GM12878 (cell line): ENCODE measurements around the gene AKAP8. TPM values are rescaled to one million over a fixed set of nuclear protein-coding genes. Genes with fewer than 3 reads are reported as not detected.

ENCODE experiments used
- ETV6 ChIP-seq, 2 experiments: fragments of 450-650 bp in 1 of 2; IDR thresholded peaks in 1 of 2; conservative IDR thresholded peaks in 1 of 2; 2 replicates each; pipeline ENCODE4 v1.6.1; 2014; ENCODE audit warnings: antibody characterized with exemption in 1 of 2, borderline replicate concordance in 1 of 2, low read depth in 1 of 2, mild to moderate bottlenecking in 1 of 2, moderate library complexity in 1 of 2
- FOS ChIP-seq: IDR thresholded peaks from 3 replicates; pipeline ENCODE4 v1.6.1; 2011; ENCODE audit warnings: borderline replicate concordance; ENCODE audit not compliant: insufficient read length; ENCODE audit errors: extremely low read depth
- FOXK2 ChIP-seq: fragments of 450-650 bp; IDR thresholded peaks from 2 replicates; pipeline ENCODE4 v1.6.1; 2017; ENCODE audit warnings: mild to moderate bottlenecking, moderate library complexity
- MXI1 ChIP-seq: fragments of 150-350 bp; IDR thresholded peaks from 2 replicates; pipeline ENCODE4 v1.6.1; 2011; ENCODE audit warnings: low read depth, mild to moderate bottlenecking, inconsistent platforms, low read length, improper control_type of control experiment
- NRF1 ChIP-seq: conservative IDR thresholded peaks from 2 replicates; pipeline ENCODE4 v1.6.1; 2011; ENCODE audit warnings: mild to moderate bottlenecking, low read depth, low read length, improper control_type of control experiment
- SMARCA5 ChIP-seq: fragments of 450-650 bp; IDR thresholded peaks from 2 replicates; pipeline ENCODE4 v1.6.1; 2017; ENCODE audit warnings: mild to moderate bottlenecking
- ZBTB40 ChIP-seq: fragments of 450-650 bp; IDR thresholded peaks from 2 replicates; pipeline ENCODE4 v1.6.1; 2016; ENCODE audit warnings: mild to moderate bottlenecking, moderate library complexity, borderline replicate concordance
- ZNF207 ChIP-seq: fragments of 450-650 bp; IDR thresholded peaks from 2 replicates; pipeline ENCODE4 v1.6.1; 2014; ENCODE audit warnings: antibody characterized with exemption, mild to moderate bottlenecking, borderline replicate concordance
- polyA plus RNA-seq, 11 experiments: library from polyadenylated mRNA; depleted of rRNA in 4 of 11; unstranded in 6 of 11; stranded (reverse) in 5 of 11; fragments of >200 nt; fragmentation: Nextera tagmentation in 4 of 11; fragmentation: Illumina TruSeq in 1 of 11; extraction: Ambion mirVana in 4 of 11; extraction: Trizol in 1 of 11; gene quantifications; 1 replicate in 1 of 11; 2 replicates in 10 of 11; pipeline versions ENCODE4 v1.2.1 to v1.2.3, GENCODE V29; 2011 to 2016; ENCODE audit warnings: inconsistent platforms in 2 of 11, missing spikeins in 2 of 11, low read depth in 1 of 11
- total RNA-seq, 4 experiments: library from RNA; depleted of rRNA in 3 of 4; stranded (reverse); fragments of >200 nt in 3 of 4; fragmentation: Illumina TruSeq in 1 of 4; extraction: Trizol in 1 of 4; gene quantifications; 2 replicates each; pipeline versions ENCODE4 v1.2.1 to v1.2.3, GENCODE V29; 2013 to 2021
- TF ChIP-seq, protein P1 (sequence below): fragments of 450-650 bp; IDR thresholded peaks from 2 replicates; pipeline ENCODE4 v1.6.1; 2017; ENCODE audit warnings: antibody characterized with exemption, mild to moderate bottlenecking, moderate library complexity
- TF ChIP-seq, protein P2 (sequence below): fragments of 450-650 bp; IDR thresholded peaks from 2 replicates; pipeline ENCODE4 v1.6.1; 2017; ENCODE audit warnings: mild to moderate bottlenecking, moderate library complexity
- TF ChIP-seq, protein P3 (sequence below): IDR thresholded peaks from 2 replicates; pipeline ENCODE4 v1.6.1; 2012; ENCODE audit warnings: mild to moderate bottlenecking, low read depth, low read length

The AKAP8 gene
- total and polyA plus RNA-seq, 10 of the 15 experiments (the other 5 are each of a cell fraction or from before 2014, with no cell fraction given): 5.3 to 57.7 (median 20.6) TPM

GRCh38 chr19:15379083-15379998 is at the start of gene AKAP8 (continued):
- TF ChIP-seq, protein P1, sequence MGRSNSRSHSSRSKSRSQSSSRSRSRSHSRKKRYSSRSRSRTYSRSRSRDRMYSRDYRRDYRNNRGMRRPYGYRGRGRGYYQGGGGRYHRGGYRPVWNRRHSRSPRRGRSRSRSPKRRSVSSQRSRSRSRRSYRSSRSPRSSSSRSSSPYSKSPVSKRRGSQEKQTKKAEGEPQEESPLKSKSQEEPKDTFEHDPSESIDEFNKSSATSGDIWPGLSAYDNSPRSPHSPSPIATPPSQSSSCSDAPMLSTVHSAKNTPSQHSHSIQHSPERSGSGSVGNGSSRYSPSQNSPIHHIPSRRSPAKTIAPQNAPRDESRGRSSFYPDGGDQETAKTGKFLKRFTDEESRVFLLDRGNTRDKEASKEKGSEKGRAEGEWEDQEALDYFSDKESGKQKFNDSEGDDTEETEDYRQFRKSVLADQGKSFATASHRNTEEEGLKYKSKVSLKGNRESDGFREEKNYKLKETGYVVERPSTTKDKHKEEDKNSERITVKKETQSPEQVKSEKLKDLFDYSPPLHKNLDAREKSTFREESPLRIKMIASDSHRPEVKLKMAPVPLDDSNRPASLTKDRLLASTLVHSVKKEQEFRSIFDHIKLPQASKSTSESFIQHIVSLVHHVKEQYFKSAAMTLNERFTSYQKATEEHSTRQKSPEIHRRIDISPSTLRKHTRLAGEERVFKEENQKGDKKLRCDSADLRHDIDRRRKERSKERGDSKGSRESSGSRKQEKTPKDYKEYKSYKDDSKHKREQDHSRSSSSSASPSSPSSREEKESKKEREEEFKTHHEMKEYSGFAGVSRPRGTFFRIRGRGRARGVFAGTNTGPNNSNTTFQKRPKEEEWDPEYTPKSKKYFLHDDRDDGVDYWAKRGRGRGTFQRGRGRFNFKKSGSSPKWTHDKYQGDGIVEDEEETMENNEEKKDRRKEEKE: 0 out of 2 replicates have a peak, but pooled peaks have one; percentile 22
- TF ChIP-seq ZBTB40 (no peak), SMARCA5 (peak; percentile 15; the same call in 1 of the 2 replicates), NRF1 (peak; percentile 56), MXI1 (no peak), FOS (peak; percentile 49), FOXK2 (no peak), ZNF207 (peak; percentile 93), ETV6 (conservative IDR thresholded peaks at IDR 0.05 in 1 of 2, IDR thresholded peaks at IDR 0.05 in 1 of 2; ENCODE audit: borderline replicate concordance in 1 of 2, low read depth in 1 of 2) (no peak)
- TF ChIP-seq, protein P2, sequence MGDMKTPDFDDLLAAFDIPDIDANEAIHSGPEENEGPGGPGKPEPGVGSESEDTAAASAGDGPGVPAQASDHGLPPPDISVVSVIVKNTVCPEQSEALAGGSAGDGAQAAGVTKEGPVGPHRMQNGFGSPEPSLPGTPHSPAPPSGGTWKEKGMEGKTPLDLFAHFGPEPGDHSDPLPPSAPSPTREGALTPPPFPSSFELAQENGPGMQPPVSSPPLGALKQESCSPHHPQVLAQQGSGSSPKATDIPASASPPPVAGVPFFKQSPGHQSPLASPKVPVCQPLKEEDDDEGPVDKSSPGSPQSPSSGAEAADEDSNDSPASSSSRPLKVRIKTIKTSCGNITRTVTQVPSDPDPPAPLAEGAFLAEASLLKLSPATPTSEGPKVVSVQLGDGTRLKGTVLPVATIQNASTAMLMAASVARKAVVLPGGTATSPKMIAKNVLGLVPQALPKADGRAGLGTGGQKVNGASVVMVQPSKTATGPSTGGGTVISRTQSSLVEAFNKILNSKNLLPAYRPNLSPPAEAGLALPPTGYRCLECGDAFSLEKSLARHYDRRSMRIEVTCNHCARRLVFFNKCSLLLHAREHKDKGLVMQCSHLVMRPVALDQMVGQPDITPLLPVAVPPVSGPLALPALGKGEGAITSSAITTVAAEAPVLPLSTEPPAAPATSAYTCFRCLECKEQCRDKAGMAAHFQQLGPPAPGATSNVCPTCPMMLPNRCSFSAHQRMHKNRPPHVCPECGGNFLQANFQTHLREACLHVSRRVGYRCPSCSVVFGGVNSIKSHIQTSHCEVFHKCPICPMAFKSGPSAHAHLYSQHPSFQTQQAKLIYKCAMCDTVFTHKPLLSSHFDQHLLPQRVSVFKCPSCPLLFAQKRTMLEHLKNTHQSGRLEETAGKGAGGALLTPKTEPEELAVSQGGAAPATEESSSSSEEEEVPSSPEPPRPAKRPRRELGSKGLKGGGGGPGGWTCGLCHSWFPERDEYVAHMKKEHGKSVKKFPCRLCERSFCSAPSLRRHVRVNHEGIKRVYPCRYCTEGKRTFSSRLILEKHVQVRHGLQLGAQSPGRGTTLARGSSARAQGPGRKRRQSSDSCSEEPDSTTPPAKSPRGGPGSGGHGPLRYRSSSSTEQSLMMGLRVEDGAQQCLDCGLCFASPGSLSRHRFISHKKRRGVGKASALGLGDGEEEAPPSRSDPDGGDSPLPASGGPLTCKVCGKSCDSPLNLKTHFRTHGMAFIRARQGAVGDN: no peak; the same call in 1 of the 2 replicates
- TF ChIP-seq, protein P3, sequence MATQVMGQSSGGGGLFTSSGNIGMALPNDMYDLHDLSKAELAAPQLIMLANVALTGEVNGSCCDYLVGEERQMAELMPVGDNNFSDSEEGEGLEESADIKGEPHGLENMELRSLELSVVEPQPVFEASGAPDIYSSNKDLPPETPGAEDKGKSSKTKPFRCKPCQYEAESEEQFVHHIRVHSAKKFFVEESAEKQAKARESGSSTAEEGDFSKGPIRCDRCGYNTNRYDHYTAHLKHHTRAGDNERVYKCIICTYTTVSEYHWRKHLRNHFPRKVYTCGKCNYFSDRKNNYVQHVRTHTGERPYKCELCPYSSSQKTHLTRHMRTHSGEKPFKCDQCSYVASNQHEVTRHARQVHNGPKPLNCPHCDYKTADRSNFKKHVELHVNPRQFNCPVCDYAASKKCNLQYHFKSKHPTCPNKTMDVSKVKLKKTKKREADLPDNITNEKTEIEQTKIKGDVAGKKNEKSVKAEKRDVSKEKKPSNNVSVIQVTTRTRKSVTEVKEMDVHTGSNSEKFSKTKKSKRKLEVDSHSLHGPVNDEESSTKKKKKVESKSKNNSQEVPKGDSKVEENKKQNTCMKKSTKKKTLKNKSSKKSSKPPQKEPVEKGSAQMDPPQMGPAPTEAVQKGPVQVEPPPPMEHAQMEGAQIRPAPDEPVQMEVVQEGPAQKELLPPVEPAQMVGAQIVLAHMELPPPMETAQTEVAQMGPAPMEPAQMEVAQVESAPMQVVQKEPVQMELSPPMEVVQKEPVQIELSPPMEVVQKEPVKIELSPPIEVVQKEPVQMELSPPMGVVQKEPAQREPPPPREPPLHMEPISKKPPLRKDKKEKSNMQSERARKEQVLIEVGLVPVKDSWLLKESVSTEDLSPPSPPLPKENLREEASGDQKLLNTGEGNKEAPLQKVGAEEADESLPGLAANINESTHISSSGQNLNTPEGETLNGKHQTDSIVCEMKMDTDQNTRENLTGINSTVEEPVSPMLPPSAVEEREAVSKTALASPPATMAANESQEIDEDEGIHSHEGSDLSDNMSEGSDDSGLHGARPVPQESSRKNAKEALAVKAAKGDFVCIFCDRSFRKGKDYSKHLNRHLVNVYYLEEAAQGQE: peak; percentile 33; the same call in 1 of the 2 replicates
